H1 (cell line): ENCODE data around the gene ATXN1L. TPM values are rescaled to one million over a fixed set of nuclear protein-coding genes. Genes with fewer than 3 reads are reported as not detected.

Source experiments
- CTCF ChIA-PET: fragments of 300-600 bp; sonication (Branson Sonifier 250); formaldehyde crosslinking; loops from one replicate; lab custom pipeline; 2021; ENCODE audit not compliant: partially characterized antibody; lab: Charles Lee
- POLR2A ChIA-PET: fragments of 300-600 bp; sonication (Branson Sonifier 250); formaldehyde crosslinking; loops from one replicate; lab custom pipeline; 2021; ENCODE audit warnings: inconsistent platforms; ENCODE audit not compliant: partially characterized antibody; lab: Charles Lee
- DNase-seq, 2 experiments: peaks; one replicate each; pipeline versions ENCODE4 v3.0.0 to v3.0.0-alpha.2; 2010 to 2022; ENCODE audit warnings: low spot score in 2 of 2, low read depth in 1 of 2, mixed read lengths in 1 of 2
- FAIRE-seq: peaks from 2 replicates; lab custom pipeline; 2011; peaks lifted over from hg19 to GRCh38; lab: Jason Lieb, UNC
- H2AFZ ChIP-seq: 2 replicates; pipeline ENCODE4 v1.8.1; 2012; ENCODE audit warnings: low read length, inconsistent platforms
- H2AK5ac ChIP-seq: 2 replicates; pipeline ENCODE4 v1.6.1; 2013; ENCODE audit warnings: low read depth, low read length
- H2BK120ac ChIP-seq: replicated peaks from 2 replicates; pipeline ENCODE3; 2013; ENCODE audit warnings: low read depth, low read length, inconsistent platforms
- H2BK12ac ChIP-seq: 2 replicates; pipeline ENCODE4 v1.6.1; 2013; ENCODE audit warnings: low read depth, low read length
- H2BK15ac ChIP-seq: 2 replicates; pipeline ENCODE4 v1.6.1; 2013; ENCODE audit warnings: low read length
- H2BK20ac ChIP-seq: 2 replicates; pipeline ENCODE4 v1.6.1; 2013; ENCODE audit warnings: low read length
- H2BK5ac ChIP-seq: 2 replicates; pipeline ENCODE4 v1.6.1; 2013; ENCODE audit warnings: low read depth, low read length
- H3K14ac ChIP-seq: 2 replicates; pipeline ENCODE4 v1.6.1; 2013; ENCODE audit warnings: inconsistent platforms; ENCODE audit not compliant: insufficient read length
- H3K18ac ChIP-seq: 2 replicates; pipeline ENCODE4 v1.6.1; 2013; ENCODE audit warnings: low read length; ENCODE audit errors: extremely low read depth
- H3K23ac ChIP-seq: 2 replicates; pipeline ENCODE4 v1.6.1; 2013; ENCODE audit warnings: inconsistent platforms; ENCODE audit not compliant: insufficient read length
- H3K23me2 ChIP-seq: 2 replicates; pipeline ENCODE4 v1.6.1; 2013; ENCODE audit warnings: low read depth, low read length
- H3K27ac ChIP-seq: 2 replicates; pipeline ENCODE4 v1.6.1; 2011; ENCODE audit warnings: low read depth, low read length, inconsistent platforms
- H3K27me3 ChIP-seq, 4 experiments: replicated peaks in 1 of 4; 1 replicate in 1 of 4; 2 replicates in 3 of 4; pipeline versions ENCODE4 v1.6.1 to v1.8.1; 2011 to 2013; ENCODE audit warnings: low read length in 3 of 4, mild to moderate bottlenecking in 3 of 4, inconsistent platforms in 2 of 4, mixed read lengths in 2 of 4, moderate library complexity in 1 of 4; ENCODE audit not compliant: control insufficient read depth in 3 of 4, insufficient read depth in 3 of 4; ENCODE audit errors: extremely low read depth in 1 of 4
- H3K36me3 ChIP-seq, 4 experiments: 2 replicates each; pipeline versions ENCODE4 v1.6.1 to v1.8.1; 2011 to 2013; ENCODE audit warnings: mild to moderate bottlenecking in 4 of 4, low read length in 3 of 4, moderate library complexity in 2 of 4, control low read depth in 1 of 4, inconsistent platforms in 1 of 4; ENCODE audit not compliant: insufficient read depth in 4 of 4, control insufficient read depth in 2 of 4
- H3K4ac ChIP-seq: replicated peaks from 2 replicates; pipeline ENCODE3; 2013; ENCODE audit warnings: low read length, low read depth, mixed read lengths, inconsistent platforms; ENCODE audit not compliant: insufficient read length
- H3K4me1 ChIP-seq, 4 experiments: replicated peaks in 1 of 4; 1 replicate in 1 of 4; 2 replicates in 3 of 4; pipeline versions ENCODE4 v1.6.1 to v1.8.1; 2011 to 2013; ENCODE audit warnings: low read length in 3 of 4, inconsistent platforms in 2 of 4, mixed read lengths in 1 of 4; ENCODE audit not compliant: insufficient read depth in 4 of 4, control insufficient read depth in 3 of 4
- H3K4me2 ChIP-seq, 2 experiments: 2 replicates each; pipeline versions ENCODE4 v1.6.1 to v1.8.1; 2011 to 2013; ENCODE audit warnings: low read depth in 2 of 2, low read length in 2 of 2, control low read depth in 1 of 2, inconsistent platforms in 1 of 2, mild to moderate bottlenecking in 1 of 2; ENCODE audit not compliant: insufficient read depth in 1 of 2
- H3K4me3 ChIP-seq, 4 experiments: fragments of 200-600, 300-600 bp in 1 of 4; sonication (generic), shearing (Covaris generic), sonication (Bioruptor Twin) in 1 of 4; 2 replicates each; pipeline versions ENCODE4 v1.5.1 to v1.8.1; 2011 to 2016; ENCODE audit warnings: low read length in 4 of 4, low read depth in 3 of 4, control low read depth in 2 of 4, inconsistent platforms in 2 of 4, mild to moderate bottlenecking in 2 of 4, mixed read lengths in 1 of 4, moderate library complexity in 1 of 4; ENCODE audit not compliant: insufficient read depth in 2 of 4; ENCODE audit errors: extremely low read depth in 1 of 4
- H3K56ac ChIP-seq: replicated peaks from 2 replicates; pipeline ENCODE3; 2013; ENCODE audit warnings: low read depth, mild to moderate bottlenecking, mixed read lengths, low read length, inconsistent platforms; ENCODE audit not compliant: insufficient read length
- H3K79me1 ChIP-seq: 2 replicates; pipeline ENCODE4 v1.6.1; 2013; ENCODE audit warnings: low read depth, low read length, control low read depth
- H3K79me2 ChIP-seq, 2 experiments: 2 replicates each; pipeline versions ENCODE4 v1.6.1 to v1.8.1; 2012 to 2013; ENCODE audit warnings: low read length in 2 of 2, mild to moderate bottlenecking in 2 of 2, inconsistent platforms in 1 of 2; ENCODE audit not compliant: insufficient read depth in 2 of 2, control insufficient read depth in 1 of 2
- H3K9ac ChIP-seq, 4 experiments: replicated peaks in 1 of 4; 1 replicate in 1 of 4; 2 replicates in 3 of 4; pipeline versions ENCODE4 v1.6.1 to v1.8.1; 2011 to 2013; ENCODE audit warnings: low read depth in 3 of 4, low read length in 3 of 4, control low read depth in 2 of 4, mild to moderate bottlenecking in 2 of 4, moderate library complexity in 2 of 4, inconsistent platforms in 1 of 4; ENCODE audit errors: extremely low read depth in 1 of 4
- H3K9me3 ChIP-seq, 2 experiments: 2 replicates each; pipeline versions ENCODE4 v1.6.1 to v1.8.1; 2012 to 2013; ENCODE audit warnings: mild to moderate bottlenecking in 2 of 2, moderate library complexity in 2 of 2, control low read depth in 1 of 2, inconsistent platforms in 1 of 2, low read depth in 1 of 2, low read length in 1 of 2, mixed read lengths in 1 of 2; ENCODE audit not compliant: insufficient read depth in 2 of 2
- H4K20me1 ChIP-seq, 2 experiments: replicated peaks in 1 of 2; 2 replicates each; pipeline versions ENCODE3 to v1.8.1; 2011 to 2013; ENCODE audit warnings: inconsistent platforms in 2 of 2, low read length in 2 of 2, mild to moderate bottlenecking in 1 of 2; ENCODE audit not compliant: insufficient read depth in 2 of 2, control insufficient read depth in 1 of 2
- H4K5ac ChIP-seq: 2 replicates; pipeline ENCODE4 v1.6.1; 2013; ENCODE audit warnings: low read length, low read depth, mixed read lengths, inconsistent platforms; ENCODE audit not compliant: insufficient read length
- H4K8ac ChIP-seq: 2 replicates; pipeline ENCODE4 v1.8.0; 2013; ENCODE audit warnings: mild to moderate bottlenecking, moderate library complexity, low read length, inconsistent platforms; ENCODE audit not compliant: insufficient read depth; ENCODE audit errors: extremely low read depth
- H4K91ac ChIP-seq: replicated peaks from 2 replicates; pipeline ENCODE3; 2013; ENCODE audit warnings: low read length, mixed read lengths, inconsistent platforms; ENCODE audit not compliant: insufficient read length
- CHD1 ChIP-seq: IDR thresholded peaks from 2 replicates; pipeline ENCODE4 v1.6.1; 2012; ENCODE audit warnings: low read depth, low read length, improper control_type of control experiment
- CHD2 ChIP-seq: IDR thresholded peaks from 2 replicates; pipeline ENCODE4 v1.6.1; 2012; ENCODE audit warnings: low read length, improper control_type of control experiment
- CTCF ChIP-seq, 3 experiments: IDR thresholded peaks; 1 replicate in 2 of 3; 2 replicates in 1 of 3; pipeline versions ENCODE4 v1.5.1 to v1.6.1; 2011; ENCODE audit warnings: low read length in 3 of 3, mild to moderate bottlenecking in 3 of 3, inconsistent platforms in 2 of 3, low read depth in 1 of 3, moderate library complexity in 1 of 3; ENCODE audit not compliant: insufficient read depth in 1 of 3; ENCODE audit errors: control extremely low read depth in 1 of 3
- GABPA ChIP-seq: IDR thresholded peaks from 2 replicates; pipeline ENCODE4 v1.6.1; 2011; ENCODE audit warnings: mild to moderate bottlenecking, low read length, moderate library complexity, borderline replicate concordance; ENCODE audit not compliant: insufficient read depth
- NANOG ChIP-seq: IDR thresholded peaks from 2 replicates; pipeline ENCODE4 v1.6.1; 2011; ENCODE audit warnings: low read length, low read depth, mild to moderate bottlenecking, inconsistent platforms; ENCODE audit not compliant: insufficient read depth, poor library complexity, severe bottlenecking
- NRF1 ChIP-seq: IDR thresholded peaks from 2 replicates; pipeline ENCODE4 v1.6.1; 2011; ENCODE audit warnings: mild to moderate bottlenecking, low read depth, low read length, improper control_type of control experiment
- RFX5 ChIP-seq: IDR thresholded peaks from 2 replicates; pipeline ENCODE4 v1.6.1; 2011; ENCODE audit warnings: low read depth, low read length, improper control_type of control experiment, borderline replicate concordance
- SP2 ChIP-seq: IDR thresholded peaks from 2 replicates; pipeline ENCODE4 v1.6.1; 2012; ENCODE audit warnings: mild to moderate bottlenecking, low read length, inconsistent platforms
- USF2 ChIP-seq: IDR thresholded peaks from 2 replicates; pipeline ENCODE4 v1.6.1; 2011; ENCODE audit warnings: low read length, improper control_type of control experiment
- WGBS, 2 experiments: shearing (Covaris generic) in 1 of 2; methylation state at CpG; one replicate each; pipeline versions ENCODE4 v1.1.6 to v1.1.7; 2013 to 2015; ENCODE audit warnings: low lambda C conversion rate in 2 of 2, mixed read lengths in 2 of 2, inconsistent platforms in 1 of 2, low coverage in 1 of 2, missing lambda C conversion rate in 1 of 2; ENCODE audit not compliant: insufficient replicate concordance in 2 of 2, insufficient coverage in 1 of 2, insufficient read length in 1 of 2; ENCODE audit errors: extremely low coverage in 1 of 2, missing lambda C conversion rate in 1 of 2; 5-methylcytosine and 5-hydroxymethylcytosine counted together
- polyA plus RNA-seq, 7 experiments: library from polyadenylated mRNA; depleted of rRNA in 3 of 7; stranded (reverse) in 5 of 7; unstranded in 2 of 7; fragments of >200 nt in 5 of 7; fragments of 200-250 nt in 2 of 7; gene quantifications; 1 replicate in 5 of 7; 2 replicates in 1 of 7; 4 replicates in 1 of 7; pipeline versions ENCODE4 v1.2.1 to v1.2.3, GENCODE V29; 2011 to 2013; ENCODE audit warnings: missing spikeins in 2 of 7, mixed read lengths in 2 of 7
- total RNA-seq: library from RNA; stranded (reverse); fragmentation: NEBNext Ultra II Directional; extraction: Animal tissue kit (Norgen Biotek cat#: 25700); gene quantifications from 2 replicates; pipeline ENCODE4 v1.2.1, GENCODE V29; 2021

The ATXN1L gene
- total and polyA plus RNA-seq, 2 of the 8 experiments (the other 6 are each of a cell fraction or from before 2014, with no cell fraction given): 12.1 to 23.8 TPM

GRCh38 chr16:71853413-71853812 is 7.6 kb downstream of the ATXN1L start:
- no peaks in the 10 kb centered on the region for H3K79me2 ChIP-seq
- WGBS, 2 experiments: 88% methylated on average over 4 of the region's 4 CpGs; no CpG with 5 or more reads in 1 of the 2 experiments
- TF ChIP-seq NRF1 (no peak), SP2 (no peak), NANOG (no peak), CHD2 (no peak), CHD1 (no peak), GABPA (no peak), RFX5 (no peak), USF2 (no peak), CTCF (IDR thresholded peaks at IDR 0.05; ENCODE audit: control extremely low read depth in 1 of 3, insufficient read depth in 1 of 3, low read depth in 1 of 3, low read length in 3 of 3) (no peak)

More at GRCh38 chr16:71853413-71853812, 7.6 kb downstream of the ATXN1L start:
- Histone ChIP-seq H3K18ac (no peak overlapping the region), H2BK5ac (no peak overlapping the region; the same call in 1 of the 2 replicates), H3K4me3 (no peak overlapping the region), H4K91ac (no peak overlapping the region), H3K27me3 (no peaks in the 10 kb centered on the region), H2BK120ac (no peak overlapping the region), H3K9ac (no peak overlapping the region), H4K20me1 (peaks cover 0 to 19% of the 10 kb centered on the region in 2 experiments), H3K23me2 (no peaks in the 10 kb centered on the region), H3K56ac (no peak overlapping the region), H3K14ac (no peak overlapping the region), H3K4me1 (no peaks in the 10 kb centered on the region), H3K36me3 (peaks cover 11 to 32% (median 22%) of the 10 kb centered on the region in 4 experiments; a peak in 7 of 8 replicates), H2AFZ (no peak overlapping the region), H3K23ac (no peak overlapping the region), H4K5ac (no peak overlapping the region), H3K9me3 (no peaks in the 10 kb centered on the region), H3K27ac (no peak overlapping the region), H2AK5ac (no peak overlapping the region), H3K4me2 (no peak overlapping the region), H3K79me1 (no peaks in the 10 kb centered on the region; the same call in 1 of the 2 replicates), H4K8ac (no peak overlapping the region), H3K4ac (no peak overlapping the region), H2BK15ac (no peak overlapping the region), H2BK12ac (no peak overlapping the region), H2BK20ac (no peak overlapping the region)
- ChIA-PET POLR2A (interaction anchor here (0.5 to 2.2 kb wide), 3 partner anchors 29 to 45 kb away, joined by 3 to 7 read pairs (median 6); partner anchors contain the start of gene AP1G1), CTCF (interaction anchor here (0.6 to 5.9 kb wide), 3 partner anchors 15 to 108 kb away, joined by 3 to 32 read pairs (median 3); no protein-coding TSS in a partner anchor)
- FAIRE-seq (no peak), DNase-seq (no peak)
